Skeletal muscle tissue (tissue), 4 donors: ENCODE measurements around the gene NAIF1. TPM values are rescaled to one million over a fixed set of nuclear protein-coding genes. Genes with fewer than 3 reads are reported as not detected.

Experiments
- H3K27ac ChIP-seq: one replicate; pipeline ENCODE4 v1.7.0; 2013; ENCODE audit warnings: mild to moderate bottlenecking, low read depth, low read length, inconsistent platforms
- H3K27me3 ChIP-seq, 3 donors: one replicate each; pipeline ENCODE4 v1.7.0; 2013; ENCODE audit warnings: low read length in 3 of 3; ENCODE audit not compliant: control insufficient read depth in 3 of 3, insufficient read depth in 3 of 3
- H3K36me3 ChIP-seq, 3 donors: one replicate each; pipeline ENCODE4 v1.7.0; 2013; ENCODE audit warnings: low read length in 3 of 3; ENCODE audit not compliant: control insufficient read depth in 3 of 3, insufficient read depth in 3 of 3
- H3K4me1 ChIP-seq, 3 donors: one replicate each; pipeline ENCODE4 v1.7.0; 2013; ENCODE audit warnings: low read length in 3 of 3, mild to moderate bottlenecking in 3 of 3; ENCODE audit not compliant: control insufficient read depth in 3 of 3, insufficient read depth in 3 of 3
- H3K4me3 ChIP-seq, 3 donors: one replicate each; pipeline ENCODE4 v1.7.0; 2013; ENCODE audit warnings: low read length in 3 of 3
- H3K9ac ChIP-seq, 3 donors: one replicate each; pipeline ENCODE4 v1.7.0; 2013; ENCODE audit warnings: low read length in 3 of 3, mild to moderate bottlenecking in 3 of 3, moderate library complexity in 2 of 3, low read depth in 1 of 3
- H3K9me3 ChIP-seq, 3 donors: one replicate each; pipeline ENCODE4 v1.7.0; 2013; ENCODE audit warnings: low read length in 3 of 3; ENCODE audit not compliant: control insufficient read depth in 3 of 3
- total RNA-seq: library from RNA; depleted of rRNA; stranded (reverse); fragments of >200 nt; gene quantifications from one replicate; pipeline ENCODE4 v1.2.3, GENCODE V29; 2014
- donor health status: Osteomylitis.

Gene NAIF1
- total RNA-seq, 1 donor from 2014 or later, result 8.9 TPM

- Histone ChIP-seq H3K4me3 (no peak overlapping the region), H3K4me1 (peaks cover 24% of the 10 kb centered on the region in 3 donors), H3K9ac (no peak overlapping the region), H3K27ac (no peak overlapping the region), H3K36me3 (no peaks in the 10 kb centered on the region), H3K27me3 (no peaks in the 10 kb centered on the region), H3K9me3 (no peaks in the 10 kb centered on the region)
Measured at GRCh38 chr9:128088253-128088945, 21.3 kb upstream of the NAIF1 start.

- H3K4me3 ChIP-seq, result no peak overlapping the region
Measured at GRCh38 chr9:128087262-128087661, 20.1 kb upstream of the NAIF1 start.

DNA sequence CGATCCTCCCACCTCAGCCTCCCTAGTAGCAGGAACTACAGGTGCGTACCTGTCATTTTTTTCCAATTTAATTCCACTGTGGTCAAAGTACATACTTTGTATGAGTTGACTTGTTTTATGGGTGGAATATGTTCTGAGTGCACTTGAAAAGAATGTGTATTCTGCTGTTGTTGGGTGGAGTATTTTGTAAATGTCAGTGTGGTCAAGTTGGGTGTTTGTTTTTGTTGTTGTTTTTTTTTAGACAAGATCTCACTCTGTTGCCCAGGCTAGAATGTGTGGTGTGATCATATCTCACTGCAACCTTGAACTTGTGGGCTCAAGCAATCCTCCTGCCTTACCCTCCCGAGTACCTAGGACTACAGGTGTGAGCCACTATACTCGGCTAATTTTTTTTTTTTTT lies 18.8 kb upstream of the NAIF1 start:
- Histone ChIP-seq H3K27ac (no peak overlapping the region), H3K27me3 (no peaks in the 10 kb centered on the region), H3K9ac (no peak overlapping the region), H3K4me3 (no peak overlapping the region), H3K9me3 (no peaks in the 10 kb centered on the region), H3K36me3 (no peaks in the 10 kb centered on the region), H3K4me1 (peaks cover 8 to 16% (median 15%) of the 10 kb centered on the region in 3 donors)

More at GRCh38 chr9:128087262-128087661, 20.1 kb upstream of the NAIF1 start:
- H3K9me3 ChIP-seq, result no peaks in the 10 kb centered on the region
- H3K4me1 ChIP-seq, result peaks cover 14 to 15% (median 14%) of the 10 kb centered on the region in 3 donors
- no peak overlapping the region for H3K27ac ChIP-seq
- no peaks in the 10 kb centered on the region for H3K36me3 ChIP-seq
- no peak overlapping the region for H3K9ac ChIP-seq
- H3K27me3 ChIP-seq, result no peaks in the 10 kb centered on the region

DNA sequence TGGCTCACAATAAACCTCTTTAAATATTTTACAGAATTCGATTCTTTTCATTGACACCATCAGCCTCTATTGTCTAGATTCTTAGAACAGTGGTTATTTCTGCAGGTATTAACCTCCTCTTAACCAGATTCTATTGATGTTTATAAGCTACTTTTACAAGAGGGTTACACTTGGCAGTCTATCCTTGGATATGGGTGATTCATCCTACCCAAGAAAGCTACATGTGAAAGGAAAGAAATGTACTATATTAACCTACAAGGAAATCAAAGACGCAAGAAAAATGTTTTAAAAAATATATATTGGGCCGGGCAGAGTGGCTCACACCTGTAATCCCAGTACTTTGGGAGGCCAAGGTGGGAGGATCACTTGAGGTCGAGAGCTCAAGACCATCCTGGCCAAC lies 17.6 kb upstream of the NAIF1 start:
- Histone ChIP-seq H3K27me3 (no peaks in the 10 kb centered on the region), H3K4me1 (peaks cover 6 to 17% (median 16%) of the 10 kb centered on the region in 3 donors), H3K36me3 (no peaks in the 10 kb centered on the region), H3K4me3 (no peak overlapping the region), H3K27ac (no peak overlapping the region), H3K9me3 (no peaks in the 10 kb centered on the region), H3K9ac (no peak overlapping the region)

DNA sequence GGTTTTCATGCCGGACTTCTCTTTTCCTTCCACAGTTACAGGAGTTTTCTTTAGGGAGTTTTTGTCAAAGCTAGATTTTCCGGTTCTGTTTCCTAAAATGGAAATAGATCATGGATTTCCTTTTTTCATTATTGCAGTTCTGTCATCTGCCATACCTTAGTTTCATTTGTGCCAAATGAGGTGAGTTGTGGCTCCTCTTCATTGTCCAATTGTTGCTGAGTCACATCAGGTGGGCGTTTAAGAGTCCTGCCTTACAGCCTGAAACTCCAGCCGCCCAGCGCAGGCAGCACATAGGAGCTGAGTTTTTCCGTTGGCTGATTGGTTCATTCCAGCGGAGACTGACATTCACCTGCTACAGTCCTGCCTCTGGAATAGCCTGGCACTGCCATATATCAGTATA lies 15.0 kb upstream of the NAIF1 start:
- Histone ChIP-seq H3K4me1 (peaks cover 22 to 35% (median 31%) of the 10 kb centered on the region in 3 donors), H3K27ac (peak overlapping the region; percentile 68)

GRCh38 chr9:128081056-128081455 lies 13.9 kb upstream of the NAIF1 start:
- H3K9me3 ChIP-seq, result no peaks in the 10 kb centered on the region
- peaks cover 22 to 35% (median 31%) of the 10 kb centered on the region in 3 donors for H3K4me1 ChIP-seq
- H3K9ac ChIP-seq, result peak overlapping the region in 2 of 3 donors; percentile 9 to 45
- no peaks in the 10 kb centered on the region for H3K36me3 ChIP-seq
- peak overlapping the region; percentile 68 for H3K27ac ChIP-seq
- H3K27me3 ChIP-seq, result no peaks in the 10 kb centered on the region
- H3K4me3 ChIP-seq, result no peak overlapping the region

More for the DNA sequence above, 15.0 kb upstream of the NAIF1 start:
- H3K9ac ChIP-seq, result no peak overlapping the region
- H3K9me3 ChIP-seq, result no peaks in the 10 kb centered on the region
- H3K4me3 ChIP-seq, result no peak overlapping the region
- H3K36me3 ChIP-seq, result no peaks in the 10 kb centered on the region
- no peaks in the 10 kb centered on the region for H3K27me3 ChIP-seq

GRCh38 chr9:128080206-128080605 lies 13.1 kb upstream of the NAIF1 start:
- Histone ChIP-seq H3K27me3 (no peaks in the 10 kb centered on the region), H3K4me3 (no peak overlapping the region), H3K4me1 (peaks cover 22 to 35% (median 31%) of the 10 kb centered on the region in 3 donors), H3K27ac (no peak overlapping the region), H3K9ac (no peak overlapping the region), H3K36me3 (no peaks in the 10 kb centered on the region), H3K9me3 (no peaks in the 10 kb centered on the region)

- Histone ChIP-seq H3K27ac (peak overlapping the region; percentile 45), H3K9me3 (no peaks in the 10 kb centered on the region), H3K4me1 (peaks cover 22 to 36% (median 32%) of the 10 kb centered on the region in 3 donors), H3K4me3 (peak overlapping the region in 2 of 3 donors; percentile 32 to 52), H3K36me3 (no peaks in the 10 kb centered on the region), H3K27me3 (no peaks in the 10 kb centered on the region), H3K9ac (peak overlapping the region in 2 of 3 donors; percentile 17 to 57)
Measured at GRCh38 chr9:128078504-128079434, 11.6 kb upstream of the NAIF1 start.

DNA sequence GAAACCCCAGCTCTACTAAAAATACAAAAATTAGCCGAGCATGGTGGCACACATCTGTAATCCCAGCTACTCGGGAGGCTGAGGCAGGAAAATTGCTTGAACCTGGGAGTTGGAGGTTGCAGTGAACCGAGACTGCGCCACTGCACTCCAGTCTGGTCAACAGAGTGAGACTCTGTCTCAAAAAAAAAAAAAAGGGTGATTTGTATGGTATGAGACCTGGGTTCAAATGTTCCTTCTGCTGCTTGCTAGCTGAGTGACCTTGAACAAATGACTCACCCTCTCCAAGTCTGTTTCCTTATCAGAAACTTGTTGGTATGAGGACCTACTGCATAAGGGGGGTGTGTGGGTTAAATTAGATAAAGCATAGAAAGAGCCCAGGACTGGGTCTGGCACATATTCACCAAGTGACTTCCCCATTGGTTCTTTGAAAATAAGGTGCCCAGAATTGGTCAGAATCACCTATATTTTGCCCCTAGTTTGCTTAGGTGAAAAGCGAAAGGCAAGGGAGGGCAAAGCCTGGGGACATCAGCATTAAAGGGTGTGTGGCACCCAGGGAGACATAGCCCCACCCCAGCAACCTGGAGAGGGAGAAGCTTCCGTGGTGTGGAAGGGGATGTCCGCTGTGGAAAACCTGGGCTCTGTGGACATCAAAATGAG lies 10.9 kb upstream of the NAIF1 start:
- Histone ChIP-seq H3K4me1 (peaks cover 27 to 43% (median 38%) of the 10 kb centered on the region in 3 donors), H3K27me3 (no peaks in the 10 kb centered on the region), H3K9ac (peak overlapping the region in 1 of 3 donors; percentile 17), H3K9me3 (no peaks in the 10 kb centered on the region), H3K27ac (peak overlapping the region; percentile 45), H3K36me3 (no peaks in the 10 kb centered on the region), H3K4me3 (peak overlapping the region; percentile 32 to 48 (median 41))
